ENCODE measurements around the gene RNF11.

Gene RNF11

DNA sequence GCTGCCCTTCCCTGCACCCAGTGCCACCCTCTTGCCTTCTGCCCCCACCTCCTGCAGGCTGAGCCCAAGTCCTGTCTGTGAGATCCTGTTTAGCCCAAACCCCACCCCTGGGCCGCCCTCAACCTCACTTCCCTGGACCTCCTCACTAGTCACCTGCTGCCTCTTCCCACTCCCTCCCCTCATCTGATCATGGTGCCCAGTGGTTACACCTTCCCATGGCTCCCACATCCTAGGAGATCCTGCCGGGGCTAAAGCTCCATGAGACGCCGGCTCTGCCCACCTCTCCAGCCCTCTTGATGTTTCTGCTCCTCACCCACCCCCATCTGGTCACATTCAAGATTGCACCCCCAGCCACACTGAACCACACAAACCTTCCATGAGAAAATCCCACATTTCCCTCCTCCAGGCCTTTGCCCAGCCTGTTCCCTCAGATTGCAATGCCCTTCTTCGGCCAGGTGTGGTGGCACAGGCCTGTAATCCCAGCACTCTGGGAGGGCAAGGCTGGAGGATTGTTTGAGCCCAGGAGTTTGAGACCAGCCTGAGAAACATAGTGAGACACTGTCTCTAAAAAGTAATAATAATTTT lies 77.3 kb downstream of the RNF11 start:
- Histone ChIP-seq H3K4me1 (ENCODE audit: insufficient read depth, low read length) (peaks cover 10% of the 10 kb centered on the region; the same call in 1 of the 2 replicates), H3K36me3 (ENCODE audit: insufficient read depth, low read length) (no peaks in the 10 kb centered on the region), H3K9me3 (ENCODE audit: control insufficient read depth, insufficient read depth, low read length) (no peaks in the 10 kb centered on the region), H3K9ac (ENCODE audit: low read depth, low read length) (no peak overlapping the region)

DNA sequence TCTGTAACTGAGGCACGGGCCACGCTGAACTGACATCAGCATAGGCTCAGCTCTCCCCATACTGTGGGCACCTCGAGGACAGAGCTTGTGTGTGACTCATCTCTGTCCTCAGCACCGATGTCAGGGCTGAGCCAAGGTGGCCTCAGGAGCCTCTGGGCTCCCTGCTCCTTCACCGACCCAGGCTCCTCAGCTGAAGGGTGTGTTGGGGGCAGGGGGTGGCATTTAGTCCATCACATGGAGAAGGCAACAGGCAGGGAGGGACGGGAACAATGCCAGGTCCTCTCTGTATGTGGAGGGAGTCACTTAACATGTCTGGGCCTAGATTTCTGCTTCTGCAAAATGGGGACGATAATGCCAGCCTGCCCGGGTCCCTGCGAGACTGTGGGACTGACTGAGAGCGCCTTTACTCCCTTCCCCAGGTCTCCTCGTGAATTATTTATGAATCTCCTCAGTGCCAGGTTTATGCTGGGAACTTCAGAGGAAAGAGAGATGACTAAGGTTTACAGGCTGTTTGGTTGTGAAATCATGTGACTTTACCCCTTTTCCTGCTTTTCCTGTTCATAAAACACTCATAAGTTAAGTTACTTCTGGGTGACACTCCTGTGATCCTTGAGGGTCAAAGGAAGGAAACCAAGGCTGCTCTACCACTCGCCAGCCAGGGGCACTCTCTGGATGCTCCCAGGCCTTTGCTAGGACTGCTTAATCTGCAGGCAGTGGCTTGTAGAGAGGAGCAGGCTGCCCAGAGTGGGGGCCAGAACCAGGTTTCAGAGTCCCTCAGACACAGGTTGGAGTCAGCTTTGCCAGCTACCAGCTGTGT lies 78.1 kb downstream of the RNF11 start:
- H3K9ac ChIP-seq (ENCODE audit: low read depth, low read length): no peak overlapping the region
- no peaks in the 10 kb centered on the region for H3K36me3 ChIP-seq (ENCODE audit: insufficient read depth, low read length)
- no peaks in the 10 kb centered on the region for H3K9me3 ChIP-seq (ENCODE audit: control insufficient read depth, insufficient read depth, low read length)
- H3K4me1 ChIP-seq (ENCODE audit: insufficient read depth, low read length): peaks cover 10% of the 10 kb centered on the region; the same call in 1 of the 2 replicates

DNA sequence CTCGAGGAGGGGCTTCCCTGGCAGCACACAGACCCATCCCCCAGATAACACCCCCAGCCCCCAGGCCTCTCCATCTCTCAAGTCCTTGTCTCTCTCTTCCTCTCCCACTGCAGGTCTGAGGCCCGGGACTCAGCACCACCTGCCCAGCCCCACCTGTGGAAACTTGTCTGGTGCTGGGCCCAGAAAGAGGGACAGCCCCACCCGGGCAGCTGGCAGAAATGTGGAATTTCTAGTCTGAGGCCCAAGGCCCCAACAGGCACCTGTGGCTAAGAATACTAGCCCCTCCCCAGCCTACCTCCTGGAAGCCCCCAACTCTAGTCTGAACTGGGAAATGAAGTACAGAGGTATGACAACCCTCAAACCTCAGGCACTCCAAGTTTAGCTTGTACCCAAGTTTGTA lies 78.9 kb downstream of the RNF11 start:
- Histone ChIP-seq H3K4me1 (ENCODE audit: insufficient read depth, low read length) (peaks cover 10% of the 10 kb centered on the region; the same call in 1 of the 2 replicates), H3K9me3 (ENCODE audit: control insufficient read depth, insufficient read depth, low read length) (no peaks in the 10 kb centered on the region), H3K9ac (ENCODE audit: low read depth, low read length) (no peak overlapping the region), H3K36me3 (ENCODE audit: insufficient read depth, low read length) (no peaks in the 10 kb centered on the region)

DNA sequence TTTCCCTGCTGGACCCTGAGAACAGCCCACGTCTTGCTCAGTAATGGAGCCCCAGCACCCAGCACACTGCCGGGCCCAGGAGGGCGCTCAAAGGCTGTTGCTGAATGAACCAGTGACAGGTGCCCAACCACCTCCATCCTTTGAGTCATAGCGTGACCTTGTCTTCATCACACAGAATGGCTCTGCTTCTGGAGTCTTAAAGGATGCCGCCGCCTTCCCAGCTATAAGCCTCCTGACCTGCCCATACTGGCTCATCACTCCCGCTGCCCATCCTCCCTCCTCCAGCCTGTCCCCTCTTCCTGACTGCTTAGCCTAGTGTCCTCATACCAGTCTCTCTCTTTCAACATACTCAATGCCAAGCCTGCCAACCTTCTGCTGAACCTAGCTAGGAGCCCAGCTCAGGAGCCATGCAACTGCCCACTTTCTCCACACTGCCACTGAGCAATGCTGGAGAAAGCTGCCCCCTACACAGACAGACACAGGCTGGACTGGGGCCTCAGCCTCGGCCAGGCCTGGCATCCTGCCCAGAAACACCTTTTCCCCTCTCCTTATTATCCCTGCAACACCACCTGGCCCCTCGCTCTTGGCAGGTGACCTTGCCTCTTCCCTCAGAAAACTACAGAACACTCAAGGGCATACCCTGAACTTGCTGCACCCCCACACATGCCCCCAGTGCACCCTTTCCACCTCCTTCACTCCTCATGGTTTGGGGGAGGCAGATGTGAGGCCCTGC lies 80.2 kb downstream of the RNF11 start:
- Histone ChIP-seq H3K36me3 (ENCODE audit: insufficient read depth, low read length) (no peaks in the 10 kb centered on the region), H3K9me3 (ENCODE audit: control insufficient read depth, insufficient read depth, low read length) (no peaks in the 10 kb centered on the region), H3K4me1 (ENCODE audit: insufficient read depth, low read length) (peaks cover 10% of the 10 kb centered on the region; the same call in 1 of the 2 replicates), H3K9ac (ENCODE audit: low read depth, low read length) (no peak overlapping the region)

DNA sequence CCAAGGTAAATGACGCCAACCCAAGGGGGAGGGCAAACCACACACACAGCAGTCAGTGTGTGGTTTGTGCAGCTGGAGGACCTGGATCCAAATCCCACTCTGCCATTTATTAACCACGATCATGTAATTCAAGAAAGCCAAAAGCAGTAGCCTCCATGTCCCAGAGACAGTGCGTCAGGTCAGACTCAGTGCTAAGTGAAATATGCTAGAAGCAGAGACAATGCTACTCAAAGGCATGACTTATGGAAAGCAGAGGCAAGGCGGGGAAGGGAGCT lies 80.7 kb downstream of the RNF11 start:
- Histone ChIP-seq H3K9me3 (ENCODE audit: control insufficient read depth, insufficient read depth, low read length) (no peaks in the 10 kb centered on the region), H3K36me3 (ENCODE audit: insufficient read depth, low read length) (no peaks in the 10 kb centered on the region), H3K9ac (ENCODE audit: low read depth, low read length) (no peak overlapping the region), H3K4me1 (ENCODE audit: insufficient read depth, low read length) (peaks cover 10% of the 10 kb centered on the region; the same call in 1 of the 2 replicates)

DNA sequence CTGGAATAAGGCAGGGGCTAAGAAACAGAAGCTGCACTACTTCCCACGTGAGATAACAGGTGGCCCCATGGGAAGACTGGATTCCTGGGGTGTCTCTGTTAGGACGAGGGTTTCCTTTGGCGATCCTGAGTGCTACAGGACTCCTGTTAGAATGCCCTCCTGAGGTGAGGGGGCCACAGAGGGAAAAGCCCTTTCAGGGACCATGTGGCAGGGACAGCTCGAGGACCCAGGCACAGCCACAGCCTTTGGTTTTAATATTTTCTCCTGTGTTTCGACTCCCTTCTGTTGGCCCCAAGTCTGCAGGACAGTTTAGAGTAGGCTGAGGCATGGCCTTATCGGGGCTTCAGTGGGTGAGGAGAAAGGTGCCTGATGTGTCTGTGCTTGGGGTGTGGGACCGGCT lies 81.7 kb downstream of the RNF11 start:
- no peaks in the 10 kb centered on the region for H3K9me3 ChIP-seq (ENCODE audit: control insufficient read depth, insufficient read depth, low read length)
- H3K4me1 ChIP-seq (ENCODE audit: insufficient read depth, low read length): peaks cover 10% of the 10 kb centered on the region; the same call in 1 of the 2 replicates
- H3K9ac ChIP-seq (ENCODE audit: low read depth, low read length): no peak overlapping the region
- H3K36me3 ChIP-seq (ENCODE audit: insufficient read depth, low read length): no peaks in the 10 kb centered on the region

DNA sequence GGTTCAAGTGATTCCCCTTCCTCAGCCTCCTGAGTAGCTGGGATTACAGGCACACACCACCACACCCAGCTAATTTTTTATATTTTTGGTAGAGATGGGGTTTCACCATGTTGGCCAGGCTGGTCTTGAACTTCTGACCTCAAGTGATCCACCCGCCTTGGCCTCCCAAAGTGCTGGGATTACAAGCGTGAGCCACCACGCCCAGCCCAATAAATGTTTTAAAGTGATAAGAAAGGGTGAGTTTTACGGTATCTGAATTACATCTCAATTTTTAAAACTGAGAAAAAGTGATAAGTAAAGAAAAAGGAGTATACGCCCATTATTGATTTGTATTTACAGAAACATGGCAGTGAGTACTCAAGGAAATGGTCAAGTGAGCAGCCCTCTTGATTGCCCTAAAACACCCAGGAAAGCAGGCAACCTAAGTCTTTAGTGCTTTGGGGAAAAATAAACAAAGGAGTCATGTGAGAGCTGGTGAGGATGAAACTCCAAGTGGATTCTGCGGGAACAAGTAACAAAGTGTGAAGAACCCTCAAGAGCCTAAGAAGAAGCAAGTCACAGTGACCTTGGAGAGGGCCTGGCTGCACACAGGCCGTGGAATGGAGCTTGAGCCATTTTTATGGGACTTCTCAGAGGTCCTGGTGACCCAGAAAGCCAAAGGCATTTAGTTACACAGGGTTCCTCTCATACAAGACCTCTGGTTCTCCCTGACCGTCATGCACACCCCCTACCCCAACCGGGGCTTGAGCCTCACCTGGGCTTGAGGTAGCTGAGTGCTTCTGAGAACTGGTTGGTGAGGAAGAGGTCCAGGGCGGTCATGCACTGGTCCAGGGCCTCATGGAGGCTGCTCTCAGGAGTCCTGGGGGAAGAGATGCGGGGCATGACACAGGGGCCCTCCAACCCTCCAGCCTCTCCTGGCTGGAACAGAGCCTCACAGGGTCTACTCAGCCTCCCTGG lies 85.2 kb downstream of the RNF11 start:
- H3K9ac ChIP-seq (ENCODE audit: low read depth, low read length): no peak overlapping the region
- H3K4me1 ChIP-seq (ENCODE audit: insufficient read depth, low read length): peaks cover 9% of the 10 kb centered on the region; the same call in 1 of the 2 replicates
- H3K36me3 ChIP-seq (ENCODE audit: insufficient read depth, low read length): no peaks in the 10 kb centered on the region
- H3K9me3 ChIP-seq (ENCODE audit: control insufficient read depth, insufficient read depth, low read length): no peaks in the 10 kb centered on the region

DNA sequence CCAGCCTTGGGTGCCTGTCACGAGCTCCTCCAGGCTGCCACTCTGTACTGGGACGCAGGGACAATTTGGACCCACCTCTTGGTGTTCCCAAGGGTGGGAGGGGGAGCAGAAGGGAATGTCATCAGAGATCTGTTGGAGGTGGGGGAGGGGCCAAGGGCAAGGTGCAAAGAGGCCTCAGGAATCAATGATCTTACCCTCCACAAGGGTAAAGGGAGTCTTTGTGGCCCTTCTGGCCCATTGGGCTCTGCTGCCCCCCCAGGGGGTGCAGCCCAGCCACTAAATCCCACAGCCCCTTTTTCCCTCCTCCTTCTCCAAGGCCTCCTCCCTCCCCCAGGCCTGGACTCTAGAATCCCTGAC lies 85.8 kb downstream of the RNF11 start:
- no peaks in the 10 kb centered on the region for H3K36me3 ChIP-seq (ENCODE audit: insufficient read depth, low read length)
- no peaks in the 10 kb centered on the region for H3K9me3 ChIP-seq (ENCODE audit: control insufficient read depth, insufficient read depth, low read length)
- no peak overlapping the region for H3K9ac ChIP-seq (ENCODE audit: low read depth, low read length)
- H3K4me1 ChIP-seq (ENCODE audit: insufficient read depth, low read length): peaks cover 9% of the 10 kb centered on the region; the same call in 1 of the 2 replicates

DNA sequence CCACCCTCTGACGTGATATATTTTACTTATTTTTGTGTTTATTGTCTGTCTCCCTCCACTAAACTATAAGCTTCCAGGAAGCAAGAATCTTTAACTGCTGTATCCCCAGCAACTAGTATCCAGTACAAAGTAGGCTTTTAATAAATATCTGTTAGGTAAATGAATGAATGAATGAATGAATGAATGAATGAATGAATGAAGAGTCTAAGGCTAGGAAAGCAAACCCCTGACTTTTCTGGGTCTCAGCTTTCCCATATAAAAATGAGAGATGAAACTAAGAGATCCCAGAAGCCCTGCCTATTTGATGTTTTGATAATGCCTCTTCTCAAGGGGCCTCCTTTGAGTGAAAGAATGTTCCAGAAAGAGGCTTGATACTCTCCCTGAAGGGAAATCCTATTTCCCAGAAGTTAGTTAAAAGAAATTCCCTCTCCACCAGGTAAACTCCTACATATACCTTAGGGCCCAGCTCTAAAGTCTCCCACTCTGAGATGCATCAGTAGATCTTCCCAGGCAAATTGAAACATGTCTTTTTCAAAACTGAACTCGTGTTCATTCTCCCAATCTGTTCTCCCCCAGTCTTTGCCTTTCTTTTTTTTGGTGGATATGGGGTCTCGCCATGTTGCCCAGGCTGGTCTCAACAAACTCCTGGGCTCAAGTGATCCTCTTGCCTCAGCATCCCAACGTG lies 86.5 kb downstream of the RNF11 start:
- Histone ChIP-seq H3K9me3 (ENCODE audit: control insufficient read depth, insufficient read depth, low read length) (no peaks in the 10 kb centered on the region), H3K4me1 (ENCODE audit: insufficient read depth, low read length) (peaks cover 9% of the 10 kb centered on the region; the same call in 1 of the 2 replicates), H3K36me3 (ENCODE audit: insufficient read depth, low read length) (no peaks in the 10 kb centered on the region), H3K9ac (ENCODE audit: low read depth, low read length) (no peak overlapping the region)

Measured in ES-I3 (cell line).